Endothelial cell of umbilical vein (primary cell): ENCODE results near the gene SPATA24. TPM values are rescaled to one million over a fixed set of nuclear protein-coding genes. Genes with fewer than 3 reads are reported as not detected.

ENCODE experiments used
- BruUV-seq: library from RNA; stranded (reverse); fragments of 400-500 nt; replicated peaks from 2 replicates; lab custom pipeline; 2021; lab: Mats Ljungman, UMichigan
- CTCF ChIA-PET: fragments of 300-600, 350-600 bp; sonication (Branson Sonifier 250); formaldehyde crosslinking; loops from one replicate; lab custom pipeline; 2021; ENCODE audit warnings: antibody characterized with exemption, inconsistent platforms; lab: Charles Lee
- POLR2A ChIA-PET: fragments of 300-600, 350-600 bp; sonication (Branson Sonifier 250); formaldehyde crosslinking; loops from one replicate; lab custom pipeline; 2021; ENCODE audit warnings: antibody characterized with exemption, inconsistent platforms; lab: Charles Lee
- DNase-seq: peaks from one replicate; pipeline ENCODE4 v3.0.0-alpha.2; 2011; ENCODE audit warnings: low read depth, low spot score
- FAIRE-seq: peaks from 2 replicates; lab custom pipeline; 2011; peaks lifted over from hg19 to GRCh38; lab: Jason Lieb, UNC
- H2AFZ ChIP-seq: 2 replicates; pipeline ENCODE4 v1.6.0; 2012; ENCODE audit warnings: low read depth, low read length, control low read depth, inconsistent platforms
- H3K27ac ChIP-seq: 2 replicates; pipeline ENCODE4 v1.5.1; 2011; ENCODE audit warnings: low read depth, mild to moderate bottlenecking, control low read depth, low read length, moderate library complexity; ENCODE audit not compliant: insufficient read depth
- H3K27me3 ChIP-seq, 2 experiments: 2 replicates each; pipeline versions ENCODE4 v1.6.0 to v1.6.1; 2011; ENCODE audit warnings: low read length in 2 of 2, mixed read lengths in 1 of 2; ENCODE audit not compliant: control insufficient read depth in 2 of 2, insufficient read depth in 2 of 2
- H3K36me3 ChIP-seq, 2 experiments: 2 replicates in 1 of 2; 3 replicates in 1 of 2; pipeline ENCODE4 v1.5.1; 2011; ENCODE audit warnings: low read length in 2 of 2, mild to moderate bottlenecking in 1 of 2, moderate library complexity in 1 of 2; ENCODE audit not compliant: control insufficient read depth in 2 of 2, insufficient read depth in 2 of 2; ENCODE audit errors: extremely low read depth in 1 of 2
- H3K4me1 ChIP-seq: 3 replicates; pipeline ENCODE4 v1.5.1; 2011; ENCODE audit warnings: mild to moderate bottlenecking, low read length; ENCODE audit not compliant: control insufficient read depth, insufficient read depth; ENCODE audit errors: extremely low read depth
- H3K4me2 ChIP-seq: 2 replicates; pipeline ENCODE4 v1.6.1; 2011; ENCODE audit warnings: low read length, control low read depth, mixed read lengths; ENCODE audit not compliant: insufficient read depth
- H3K4me3 ChIP-seq, 3 experiments: fragments of 200-600 bp in 1 of 3; sonication (generic), shearing (Covaris generic) in 1 of 3; replicated peaks in 1 of 3; 2 replicates each; pipeline ENCODE4 v1.5.1; 2011 to 2016; ENCODE audit warnings: control low read depth in 3 of 3, low read length in 3 of 3, mild to moderate bottlenecking in 2 of 3, inconsistent platforms in 1 of 3, low read depth in 1 of 3, moderate library complexity in 1 of 3; ENCODE audit not compliant: insufficient read depth in 1 of 3
- H3K79me2 ChIP-seq: 2 replicates; pipeline ENCODE4 v1.6.0; 2012; ENCODE audit warnings: low read length, inconsistent platforms; ENCODE audit not compliant: control insufficient read depth, insufficient read depth
- H3K9ac ChIP-seq: replicated peaks from 2 replicates; pipeline ENCODE3; 2011; ENCODE audit warnings: low read length, control low read depth; ENCODE audit not compliant: insufficient read depth; ENCODE audit errors: extremely low read depth
- H3K9me1 ChIP-seq: replicated peaks from 3 replicates; pipeline ENCODE4 v1.6.0; 2011; ENCODE audit warnings: mild to moderate bottlenecking, low read length; ENCODE audit not compliant: control insufficient read depth, insufficient read depth; ENCODE audit errors: extremely low read depth
- H3K9me3 ChIP-seq: replicated peaks from 2 replicates; pipeline ENCODE4 v1.5.1; 2012; ENCODE audit warnings: low read length, inconsistent platforms; ENCODE audit not compliant: control insufficient read depth, insufficient read depth
- H4K20me1 ChIP-seq: replicated peaks from 2 replicates; pipeline ENCODE3; 2011; ENCODE audit warnings: mild to moderate bottlenecking, low read length; ENCODE audit not compliant: control insufficient read depth, insufficient read depth; ENCODE audit errors: extremely low read depth
- CTCF ChIP-seq, 2 donors: IDR thresholded peaks; 1 replicate in 1 of 2; 2 replicates in 1 of 2; pipeline ENCODE4 v1.5.1; 2011; ENCODE audit warnings: low read length in 2 of 2, mild to moderate bottlenecking in 2 of 2, moderate library complexity in 2 of 2, control low read depth in 1 of 2, inconsistent platforms in 1 of 2, low read depth in 1 of 2; ENCODE audit not compliant: insufficient read depth in 1 of 2; ENCODE audit errors: extremely low read depth in 1 of 2
- EZH2 ChIP-seq: IDR thresholded peaks from 2 replicates; pipeline ENCODE4 v1.6.1; 2012; ENCODE audit warnings: borderline replicate concordance, low read depth, mild to moderate bottlenecking, moderate library complexity, low read length, inconsistent platforms; ENCODE audit not compliant: severe bottlenecking
- FOS ChIP-seq: IDR thresholded peaks from 2 replicates; pipeline ENCODE4 v1.6.1; 2011; ENCODE audit warnings: mild to moderate bottlenecking, low read length, moderate library complexity, borderline replicate concordance; ENCODE audit not compliant: insufficient read depth
- GATA2 ChIP-seq: IDR thresholded peaks from 2 replicates; pipeline ENCODE4 v1.7.0; 2011; ENCODE audit warnings: low read depth, mild to moderate bottlenecking, moderate library complexity, mixed read lengths, low read length; ENCODE audit not compliant: insufficient read length, insufficient read depth
- JUN ChIP-seq: IDR thresholded peaks from 2 replicates; pipeline ENCODE4 v1.6.1; 2011; ENCODE audit warnings: borderline replicate concordance, low read depth; ENCODE audit not compliant: insufficient read length, insufficient read depth
- MAX ChIP-seq: IDR thresholded peaks from 2 replicates; pipeline ENCODE4 v1.6.1; 2011; ENCODE audit not compliant: insufficient read depth, insufficient read length
- MYC ChIP-seq: IDR thresholded peaks from one replicate; pipeline ENCODE4 v1.6.1; 2011; ENCODE audit warnings: mild to moderate bottlenecking, low read depth, low read length
- POLR2A ChIP-seq: IDR thresholded peaks from 2 replicates; pipeline ENCODE4 v1.6.1; 2012; ENCODE audit warnings: low read depth, mild to moderate bottlenecking, control low read depth, low read length
- POLR2AphosphoS5 ChIP-seq: IDR thresholded peaks from 2 replicates; pipeline ENCODE4 v1.6.1; 2012; ENCODE audit warnings: low read depth, mild to moderate bottlenecking, control low read depth, low read length, moderate library complexity; ENCODE audit not compliant: insufficient read depth
- dilution Hi-C: fragments of 300-500 bp; cut with MboI; formaldehyde crosslinking; loops from one replicate; pipeline ENCODE4 v1.15.0; 2019; ENCODE audit warnings: low sequenced_read_pairs; ENCODE audit not compliant: extremely low pct_ligation_motif_present
- intact Hi-C: fragments of 100-400 bp; cut with micrococcal nuclease; formaldehyde crosslinking; loops from one replicate; pipeline ENCODE4 v1.10.0; 2022
- polyA plus RNA-seq, 4 experiments: library from polyadenylated mRNA; depleted of rRNA in 3 of 4; stranded (reverse) in 3 of 4; unstranded in 1 of 4; fragments of >200 nt; gene quantifications; 2 replicates each; pipeline versions ENCODE4 v1.2.1 to v1.2.3, GENCODE V29; 2011 to 2012; ENCODE audit warnings: missing spikeins in 1 of 4
- total RNA-seq: library from RNA; stranded (reverse); gene quantifications from 2 replicates; pipeline ENCODE4 v1.2.3, GENCODE V29; 2021

Gene SPATA24
- total and polyA plus RNA-seq, 2 donors (not counting 3 experiments of a cell fraction or from before 2014, with no cell fraction given), result 3.2 to 7.9 TPM

DNA sequence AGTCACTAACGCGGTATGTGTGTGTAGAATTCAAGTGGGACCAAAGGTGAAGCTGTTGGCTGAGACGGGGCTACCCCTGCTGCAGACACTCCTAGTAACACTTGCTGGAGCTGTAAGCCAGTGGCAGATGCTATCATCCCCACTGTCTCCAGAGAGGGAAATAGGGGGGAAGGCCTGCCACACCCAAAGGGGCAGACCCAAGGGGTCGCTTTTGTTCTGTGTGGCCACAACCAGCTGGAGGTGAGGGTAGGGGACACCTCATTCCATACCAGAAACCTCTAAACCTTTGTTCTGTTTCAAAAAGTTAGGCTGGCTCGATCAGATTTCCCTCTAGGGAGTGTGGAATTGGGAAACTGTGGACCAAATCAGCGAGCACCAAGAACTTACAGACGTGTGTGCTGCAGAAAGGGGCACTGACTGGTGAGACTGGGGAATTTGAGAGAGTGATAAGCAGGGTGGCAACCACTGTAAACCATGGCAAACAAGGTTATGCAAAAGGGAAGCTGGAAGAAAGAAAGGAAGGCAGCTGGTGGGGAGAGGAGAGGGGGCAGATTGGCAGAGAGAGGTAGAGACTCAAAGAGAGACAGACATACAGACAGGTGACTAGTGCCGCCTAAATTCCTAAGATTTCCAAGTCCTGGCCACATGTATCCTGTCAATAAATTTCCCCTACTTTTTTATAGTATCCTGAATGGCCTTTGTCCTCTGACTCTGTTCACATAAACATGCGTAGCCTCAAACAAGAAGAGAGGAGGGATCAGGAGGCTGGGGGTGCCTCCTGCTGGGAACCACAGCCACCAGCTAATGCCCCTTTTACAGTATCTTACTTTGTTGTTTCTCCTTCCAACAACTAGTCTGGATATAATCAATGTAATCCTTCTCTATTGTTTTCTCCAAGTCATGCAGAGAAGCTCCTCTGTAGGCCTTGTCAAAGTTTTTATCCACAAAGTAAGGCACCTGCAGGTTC is 15.6 kb upstream of the SPATA24 start:
- POLR2A ChIA-PET, result no interaction called here
- Histone ChIP-seq H2AFZ (no peak overlapping the region), H3K4me3 (no peak overlapping the region), H3K36me3 (peaks cover 10 to 20% of the 10 kb centered on the region in 2 experiments), H3K79me2 (no peaks in the 10 kb centered on the region), H3K27ac (peak overlapping the region; percentile 7), H3K9me1 (no peaks in the 10 kb centered on the region), H4K20me1 (no peaks in the 10 kb centered on the region), H3K4me2 (no peak overlapping the region), H3K9ac (peak overlapping the region; percentile 1), H3K27me3 (no peaks in the 10 kb centered on the region), H3K9me3 (no peaks in the 10 kb centered on the region), H3K4me1 (peaks cover 25% of the 10 kb centered on the region)
- intact Hi-C loops, result loop anchor here (5.0 kb wide), 1 partner anchor 348 kb away; no protein-coding TSS in a partner anchor
- CTCF ChIA-PET, result interaction anchor here (0.7 to 9.0 kb wide), 10 partner anchors 8 to 214 kb away, joined by 3 to 191 read pairs (median 3); partner anchors contain the start of gene SPATA24
- peak; percentile 61 for DNase-seq
- FAIRE-seq, result peak; percentile 53
- BruUV-seq, result no TSS peak
- dilution Hi-C loops, result loop anchor here (10.0 kb wide), 1 partner anchor 105 kb away; no protein-coding TSS in a partner anchor
- TF ChIP-seq CTCF (IDR thresholded peaks at IDR 0.05; ENCODE audit: extremely low read depth in 1 of 2, insufficient read depth in 1 of 2, low read depth in 1 of 2, low read length in 2 of 2) (no peak), JUN (no peak), MAX (no peak), POLR2AphosphoS5 (no peak), EZH2 (no peak), POLR2A (no peak), MYC (no peak), GATA2 (no peak), FOS (no peak)
